ENCODE results near the gene NME7.

DNA sequence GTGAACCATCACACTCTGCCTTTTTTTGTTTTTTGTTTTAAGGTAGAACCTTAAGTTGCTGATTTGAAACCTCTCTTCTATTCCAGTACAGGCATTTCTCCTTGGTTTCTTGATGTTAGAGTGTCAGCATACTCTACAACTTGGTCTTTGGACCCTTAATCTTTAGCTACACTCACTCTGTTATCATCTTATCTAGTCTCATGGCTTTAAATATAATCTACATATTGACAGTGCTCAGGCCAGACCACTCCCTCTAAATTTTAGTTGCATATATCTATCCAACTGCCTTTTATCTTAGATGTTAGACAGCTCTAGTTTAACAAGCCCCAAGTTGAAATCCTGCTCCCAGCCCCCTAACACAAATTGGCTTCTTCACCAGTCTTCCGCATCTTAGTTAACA is 22.1 kb downstream of the NME7 start:
- TF ChIP-seq, protein P1, sequence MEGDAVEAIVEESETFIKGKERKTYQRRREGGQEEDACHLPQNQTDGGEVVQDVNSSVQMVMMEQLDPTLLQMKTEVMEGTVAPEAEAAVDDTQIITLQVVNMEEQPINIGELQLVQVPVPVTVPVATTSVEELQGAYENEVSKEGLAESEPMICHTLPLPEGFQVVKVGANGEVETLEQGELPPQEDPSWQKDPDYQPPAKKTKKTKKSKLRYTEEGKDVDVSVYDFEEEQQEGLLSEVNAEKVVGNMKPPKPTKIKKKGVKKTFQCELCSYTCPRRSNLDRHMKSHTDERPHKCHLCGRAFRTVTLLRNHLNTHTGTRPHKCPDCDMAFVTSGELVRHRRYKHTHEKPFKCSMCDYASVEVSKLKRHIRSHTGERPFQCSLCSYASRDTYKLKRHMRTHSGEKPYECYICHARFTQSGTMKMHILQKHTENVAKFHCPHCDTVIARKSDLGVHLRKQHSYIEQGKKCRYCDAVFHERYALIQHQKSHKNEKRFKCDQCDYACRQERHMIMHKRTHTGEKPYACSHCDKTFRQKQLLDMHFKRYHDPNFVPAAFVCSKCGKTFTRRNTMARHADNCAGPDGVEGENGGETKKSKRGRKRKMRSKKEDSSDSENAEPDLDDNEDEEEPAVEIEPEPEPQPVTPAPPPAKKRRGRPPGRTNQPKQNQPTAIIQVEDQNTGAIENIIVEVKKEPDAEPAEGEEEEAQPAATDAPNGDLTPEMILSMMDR (conservative IDR thresholded peaks at IDR 0.05; ENCODE audit: low read depth in 2 of 2), result no peak
- TF ChIP-seq POLR2AphosphoS5 (IDR thresholded peaks at IDR 0.05; ENCODE audit: low read depth) (no peak), CREB1 (CRISPR knock-in tag; IDR thresholded peaks at IDR 0.05; ENCODE audit: low read depth) (no peak), EZH2 (IDR thresholded peaks at IDR 0.05; ENCODE audit: low read depth, unreplicated experiment) (no peak), EZH2phosphoT487 (IDR thresholded peaks at IDR 0.05; ENCODE audit: unreplicated experiment) (no peak), JUNB (IDR thresholded peaks at IDR 0.05; ENCODE audit: unreplicated experiment) (no peak), NANOG (IDR thresholded peaks at IDR 0.05; ENCODE audit: borderline replicate concordance) (no peak)
